A172 (cell line): ENCODE results near the gene TRIM38. TPM values are rescaled to one million over a fixed set of nuclear protein-coding genes. Genes with fewer than 3 reads are reported as not detected.

Source experiments
- DNase-seq: peaks from one replicate; pipeline ENCODE4 v3.0.0-alpha.2; 2015; ENCODE audit warnings: low spot score
- total RNA-seq: library from RNA; depleted of rRNA; stranded (reverse); fragments of >200 nt; shearing (Covaris generic); gene quantifications from 2 replicates; pipeline ENCODE4 v1.2.3, GENCODE V29; 2014; rRNA removed

TRIM38 gene
- total RNA-seq, 1 experiment from 2014 or later: 6.4 TPM

DNA sequence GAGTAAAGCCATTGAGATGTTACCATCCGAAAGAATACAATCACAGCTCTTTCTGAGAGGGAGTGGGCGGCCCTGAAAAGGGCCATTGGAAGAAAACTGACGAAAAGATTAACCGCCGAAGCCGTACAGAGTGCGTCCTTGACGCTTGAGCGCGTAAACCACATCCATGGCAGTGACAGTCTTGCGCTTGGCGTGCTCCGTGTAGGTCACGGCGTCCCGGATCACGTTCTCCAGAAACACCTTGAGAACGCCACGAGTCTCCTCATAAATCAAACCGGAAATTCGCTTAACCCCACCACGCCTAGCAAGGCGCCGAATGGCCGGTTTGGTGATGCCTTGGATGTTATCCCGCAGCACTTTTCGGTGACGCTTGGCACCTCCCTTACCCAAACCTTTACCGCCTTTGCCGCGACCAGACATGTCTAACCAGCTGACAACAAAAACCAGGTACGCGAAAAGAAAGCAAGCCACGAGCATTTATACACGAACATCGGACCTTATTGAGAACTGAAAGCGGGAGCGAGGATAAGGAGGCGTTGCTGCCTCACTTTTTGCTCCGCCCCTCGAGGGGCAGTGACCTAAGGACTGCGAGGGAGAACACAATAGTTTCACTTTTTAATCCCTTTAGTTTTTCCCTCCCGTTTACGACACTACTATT, 64.4 kb downstream of the TRIM38 start:
- peak; percentile 94 for DNase-seq

GRCh38 chr6:26027491-26028211, 65.0 kb downstream of the TRIM38 start:
- DNase-seq: no peak

GRCh38 chr6:26028212-26028745, 65.7 kb downstream of the TRIM38 start:
- no peak for DNase-seq

GRCh38 chr6:26028746-26029569, 66.4 kb downstream of the TRIM38 start:
- DNase-seq: peak; percentile 34

GRCh38 chr6:26029570-26029856, 66.9 kb downstream of the TRIM38 start:
- no peak for DNase-seq

GRCh38 chr6:26029857-26030653, 67.5 kb downstream of the TRIM38 start:
- DNase-seq: no peak

- DNase-seq: no peak
Observed at GRCh38 chr6:26030716-26031115, 68.1 kb downstream of the TRIM38 start.

GRCh38 chr6:26031151-26031594, 68.6 kb downstream of the TRIM38 start:
- DNase-seq: no peak

DNA sequence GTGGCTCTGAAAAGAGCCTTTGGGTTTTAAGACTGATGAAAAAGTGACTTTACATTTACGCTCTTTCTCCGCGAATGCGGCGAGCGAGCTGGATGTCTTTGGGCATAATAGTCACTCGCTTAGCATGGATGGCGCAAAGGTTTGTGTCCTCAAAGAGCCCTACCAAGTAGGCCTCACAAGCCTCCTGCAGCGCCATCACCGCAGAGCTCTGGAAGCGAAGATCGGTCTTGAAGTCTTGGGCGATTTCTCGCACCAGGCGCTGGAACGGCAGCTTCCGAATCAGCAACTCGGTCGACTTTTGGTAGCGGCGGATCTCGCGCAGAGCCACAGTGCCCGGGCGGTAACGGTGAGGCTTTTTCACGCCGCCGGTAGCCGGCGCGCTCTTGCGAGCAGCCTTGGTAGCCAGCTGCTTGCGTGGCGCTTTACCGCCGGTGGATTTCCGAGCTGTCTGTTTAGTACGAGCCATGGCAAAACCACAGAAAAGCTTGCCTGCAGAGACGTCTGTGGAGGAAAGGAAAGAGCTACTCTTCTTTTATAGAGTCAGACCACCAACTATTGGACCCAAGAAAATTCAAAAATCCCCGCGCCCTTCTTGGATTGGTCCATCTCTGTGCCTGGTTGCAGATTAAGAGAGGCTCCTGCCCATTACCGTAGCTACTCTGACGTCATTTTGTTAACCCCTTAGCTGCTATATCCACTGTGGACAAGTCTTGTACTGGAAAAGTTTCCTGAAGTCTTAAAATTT, 69.2 kb downstream of the TRIM38 start:
- DNase-seq: peak; percentile 98

GRCh38 chr6:26032340-26033084, 69.9 kb downstream of the TRIM38 start:
- peak; percentile 66 for DNase-seq

- peak; percentile 95 for DNase-seq
Observed at GRCh38 chr6:26033085-26033940, 70.7 kb downstream of the TRIM38 start.

DNA sequence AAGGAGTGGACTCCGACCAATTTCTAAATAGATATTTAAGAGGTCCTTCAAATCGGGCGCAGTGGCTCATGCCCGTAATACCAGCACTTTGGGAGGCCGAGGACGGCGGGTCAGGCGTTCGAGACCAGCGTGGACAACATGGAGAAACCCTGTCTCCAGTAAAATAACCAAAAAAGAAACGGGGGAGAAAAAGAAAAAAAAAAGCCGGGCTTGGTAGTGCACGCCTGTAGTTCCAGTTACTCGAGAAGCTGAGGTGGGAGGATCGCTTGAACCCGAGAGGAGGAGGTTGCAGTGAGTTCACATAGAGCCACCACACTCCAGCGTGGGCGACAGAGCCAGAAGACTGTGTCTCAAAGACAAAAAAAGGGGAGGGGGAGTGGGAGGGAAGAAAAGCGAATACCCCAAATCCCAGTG, 71.3 kb downstream of the TRIM38 start:
- DNase-seq: no peak

DNA sequence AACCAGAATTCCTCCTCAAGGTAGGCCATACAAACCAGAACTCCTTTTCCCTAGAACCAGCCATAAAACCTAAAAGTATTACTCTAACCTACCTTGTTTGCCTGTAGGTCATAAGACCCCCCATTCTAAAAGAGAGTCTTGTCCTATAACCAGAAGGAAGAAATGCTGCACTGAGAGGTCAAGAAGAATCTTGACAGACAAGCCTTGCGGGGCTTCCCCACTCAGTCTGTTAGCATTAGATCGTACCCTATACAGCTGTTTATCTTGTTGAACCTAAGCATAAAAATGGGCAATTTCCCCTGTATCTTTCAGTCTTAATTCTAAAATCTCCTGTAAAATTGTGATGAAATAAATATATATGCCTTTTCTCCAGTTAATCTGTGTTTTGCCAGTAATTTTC, 72.3 kb downstream of the TRIM38 start:
- DNase-seq: no peak

Other genes starting within 250 kb of the TRIM38 start
- not detected in 2 replicates for gene SLC17A4, start 208.1 kb upstream of the TRIM38 start, total RNA-seq
- gene SLC17A1, start 130.8 kb upstream of the TRIM38 start, total RNA-seq: not detected in 2 replicates
- not detected in 2 replicates for gene SLC17A3, start 88.6 kb upstream of the TRIM38 start, total RNA-seq
- not detected in 2 replicates for gene SLC17A2, start 32.1 kb upstream of the TRIM38 start, total RNA-seq
- gene HFE, start 124.6 kb downstream of the TRIM38 start, total RNA-seq: 15.6 and 17.0 TPM in 2 replicates